B cell (primary cell): Measurements from ENCODE around the gene RALGAPA2. TPM values are rescaled to one million over a fixed set of nuclear protein-coding genes. Genes with fewer than 3 reads are reported as not detected.

ENCODE experiments used
- ATAC-seq: fragments of 200-7000 bp; cut with Tn5 transposase; one replicate; pipeline ENCODE4 v1.10.0; 2021; ENCODE audit warnings: low read depth, mild to moderate bottlenecking, moderate number of reproducible peaks, moderate library complexity
- CTCF ChIA-PET: fragments of 350-600 bp; sonication (Branson Sonifier 250); formaldehyde crosslinking; loops from one replicate; lab custom pipeline; 2021; ENCODE audit warnings: antibody characterized with exemption, inconsistent platforms; lab: Charles Lee
- POLR2A ChIA-PET: fragments of 350-600 bp; sonication (Branson Sonifier 250); formaldehyde crosslinking; loops from one replicate; lab custom pipeline; 2021; ENCODE audit warnings: antibody characterized with exemption; lab: Charles Lee
- DNase-seq: peaks from one replicate; pipeline ENCODE4 v3.0.0; 2013
- H2AFZ ChIP-seq: 2 replicates; pipeline ENCODE4 v1.6.1; 2012; ENCODE audit warnings: mild to moderate bottlenecking, low read depth, low read length; ENCODE audit not compliant: insufficient read depth, poor library complexity, severe bottlenecking
- H3K27ac ChIP-seq, 2 donors: 1 replicate in 1 of 2; 2 replicates in 1 of 2; pipeline ENCODE4 v1.5.1; 2012 to 2013; ENCODE audit warnings: low read length in 2 of 2, mild to moderate bottlenecking in 2 of 2, moderate library complexity in 1 of 2
- H3K27me3 ChIP-seq, 4 experiments: fragments of 200-600 bp in 1 of 4; sonication (generic) in 1 of 4; replicated peaks in 1 of 4; 1 replicate in 2 of 4; 2 replicates in 2 of 4; pipeline versions ENCODE4 v1.6.1 to v1.7.0; 2013 to 2016; ENCODE audit warnings: low read length in 3 of 4, mild to moderate bottlenecking in 2 of 4, mixed read lengths in 1 of 4, moderate library complexity in 1 of 4; ENCODE audit not compliant: insufficient read depth in 4 of 4, control insufficient read depth in 3 of 4; ENCODE audit errors: control extremely low read depth in 1 of 4
- H3K36me3 ChIP-seq, 2 experiments: replicated peaks in 1 of 2; 1 replicate in 1 of 2; 2 replicates in 1 of 2; pipeline versions ENCODE4 v1.6.1 to v1.7.1; 2013; ENCODE audit warnings: low read length in 1 of 2; ENCODE audit not compliant: insufficient read depth in 2 of 2, control insufficient read depth in 1 of 2; ENCODE audit errors: control extremely low read depth in 1 of 2, extremely low read depth in 1 of 2
- H3K4me1 ChIP-seq, 2 donors: fragments of 200-600 bp in 1 of 2; sonication (generic) in 1 of 2; 1 replicate in 1 of 2; 2 replicates in 1 of 2; pipeline versions ENCODE4 v1.5.1 to v1.6.1; 2013 to 2017; ENCODE audit warnings: low read length in 2 of 2; ENCODE audit not compliant: control insufficient read depth in 2 of 2, insufficient read depth in 2 of 2
- H3K4me2 ChIP-seq: replicated peaks from 2 replicates; pipeline ENCODE3; 2012; ENCODE audit warnings: mild to moderate bottlenecking, low read depth, low read length; ENCODE audit not compliant: poor library complexity, severe bottlenecking
- H3K4me3 ChIP-seq, 5 experiments: fragments of 200-600 bp in 1 of 5; sonication (generic) in 1 of 5; 1 replicate in 3 of 5; 2 replicates in 2 of 5; pipeline versions ENCODE4 v1.5.1 to v1.7.0; 2011 to 2016; ENCODE audit warnings: low read length in 4 of 5, mild to moderate bottlenecking in 4 of 5, low read depth in 2 of 5, control low read depth in 1 of 5, moderate library complexity in 1 of 5; ENCODE audit not compliant: insufficient read depth in 1 of 5; ENCODE audit errors: control extremely low read depth in 1 of 5, extremely low read depth in 1 of 5
- H3K79me2 ChIP-seq: fragments of 200-600 bp; sonication (generic); one replicate; pipeline ENCODE4 v1.6.0; 2016; ENCODE audit warnings: low read length; ENCODE audit not compliant: control insufficient read depth, insufficient read depth
- H3K9ac ChIP-seq: fragments of 200-600 bp; sonication (generic); 2 replicates; pipeline ENCODE4 v1.6.1; 2017; ENCODE audit warnings: mild to moderate bottlenecking, low read length, moderate library complexity
- H3K9me3 ChIP-seq, 3 donors: one replicate each; pipeline versions ENCODE4 v1.6.1 to v1.7.1; 2013; ENCODE audit warnings: low read length in 2 of 3; ENCODE audit not compliant: control insufficient read depth in 2 of 3, insufficient read depth in 1 of 3; ENCODE audit errors: control extremely low read depth in 1 of 3
- H4K20me1 ChIP-seq: 2 replicates; pipeline ENCODE4 v1.6.0; 2012; ENCODE audit warnings: mild to moderate bottlenecking, low read length; ENCODE audit not compliant: insufficient read depth, control insufficient read depth, poor library complexity, severe bottlenecking
- H3K27ac Mint-ChIP-seq: one replicate; pipeline ENCODE4 v1.8.0; 2021; ENCODE audit warnings: mixed read lengths
- H3K27me3 Mint-ChIP-seq: one replicate; pipeline ENCODE4 v1.8.0; 2021; ENCODE audit warnings: mixed read lengths
- H3K4me1 Mint-ChIP-seq: one replicate; pipeline ENCODE4 v1.8.0; 2021; ENCODE audit warnings: mixed read lengths
- H3K4me3 Mint-ChIP-seq: one replicate; pipeline ENCODE4 v1.8.0; 2021; ENCODE audit warnings: mixed read lengths
- H3K9me3 Mint-ChIP-seq: one replicate; pipeline ENCODE4 v1.8.0; 2022; ENCODE audit warnings: mixed read lengths; ENCODE audit not compliant: insufficient read depth
- EZH2 ChIP-seq: IDR thresholded peaks from 2 replicates; pipeline ENCODE4 v1.6.1; 2012; ENCODE audit warnings: borderline replicate concordance, low read depth, mild to moderate bottlenecking, moderate library complexity, low read length; ENCODE audit not compliant: insufficient read depth, poor library complexity, severe bottlenecking
- WGBS: methylation state at CpG from one replicate; pipeline ENCODE4 v1.1.5; 2013; ENCODE audit warnings: missing lambda C conversion rate; ENCODE audit not compliant: insufficient coverage; 5-methylcytosine and 5-hydroxymethylcytosine counted together
- intact Hi-C: fragments of 100-400 bp; cut with micrococcal nuclease; formaldehyde crosslinking; loops from one replicate; pipeline ENCODE4 v1.10.0; 2022
- polyA plus RNA-seq: library from polyadenylated mRNA; depleted of rRNA; stranded (reverse); fragments of >200 nt; gene quantifications from 2 replicates; pipeline ENCODE4 v1.2.3, GENCODE V29; 2012
- total RNA-seq, 2 donors: library from RNA; stranded (reverse); fragments of 120-200 nt in 1 of 2; gene quantifications; 1 replicate in 1 of 2; 2 replicates in 1 of 2; pipeline versions ENCODE4 v1.2.3 to v1.2.4, GENCODE V29; 2013 to 2022
- TF ChIP-seq, protein P1 (sequence below): fragments of 200-600 bp; IDR thresholded peaks from one replicate; pipeline ENCODE4 v1.8.0; 2022; ENCODE audit warnings: antibody characterized with exemption, mild to moderate bottlenecking

Gene RALGAPA2
- total and polyA plus RNA-seq, 2 donors (not counting 1 experiment from before 2014, with no cell fraction given) = 6.4 to 33.1 TPM

DNA sequence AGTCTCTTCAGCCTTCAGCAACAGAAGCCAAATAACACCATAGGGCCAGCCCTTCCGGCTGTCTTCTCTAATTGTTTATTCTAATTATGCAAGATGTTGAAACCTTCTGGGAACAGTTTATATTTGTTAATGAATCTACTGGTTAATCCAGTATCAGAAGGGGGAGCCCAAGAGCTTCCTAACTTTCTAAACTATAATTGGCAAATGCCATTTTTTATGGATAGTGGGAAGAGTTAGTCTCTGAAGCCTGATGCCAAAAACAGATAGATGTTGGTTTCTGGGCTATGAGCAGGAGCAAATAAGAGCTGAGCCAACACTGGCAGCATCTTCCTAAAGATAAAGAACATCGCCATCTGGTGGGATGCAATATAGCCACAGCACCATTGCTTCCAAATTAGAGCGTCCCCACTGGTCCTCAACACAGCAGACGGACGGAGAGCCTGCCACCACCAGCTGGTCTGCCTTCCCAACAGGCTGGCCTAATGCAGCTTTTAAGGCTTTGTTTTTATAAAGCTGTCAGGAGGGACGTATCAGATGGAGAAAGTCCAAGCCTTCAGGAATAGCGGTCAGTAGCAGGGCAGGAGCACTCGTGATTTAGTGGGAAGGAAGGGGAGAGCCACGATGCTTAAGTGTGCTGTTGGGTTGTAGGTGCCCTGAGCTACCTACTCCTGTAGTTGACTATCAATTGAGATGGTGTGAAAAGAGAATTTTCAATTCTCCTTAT, 118.8 kb downstream of the RALGAPA2 start:
- DNase-seq (peak; percentile 25), ATAC-seq (no peak)
- H3K4me3 Mint-ChIP-seq = no peak overlapping the region
- Histone ChIP-seq H3K9me3 (no peaks in the 10 kb centered on the region), H3K4me3 (no peak overlapping the region), H3K36me3 (peaks cover 7 to 12% of the 10 kb centered on the region in 2 experiments), H4K20me1 (no peaks in the 10 kb centered on the region), H3K4me2 (no peak overlapping the region), H3K9ac (no peak overlapping the region), H3K27me3 (no peaks in the 10 kb centered on the region), H3K27ac (no peak overlapping the region), H3K4me1 (no peaks in the 10 kb centered on the region), H3K79me2 (no peaks in the 10 kb centered on the region), H2AFZ (no peak overlapping the region)
- no peak overlapping the region for H3K27ac Mint-ChIP-seq
- 100% methylated on average over 1 of the region's 9 CpGs for WGBS
- TF ChIP-seq, protein P1, sequence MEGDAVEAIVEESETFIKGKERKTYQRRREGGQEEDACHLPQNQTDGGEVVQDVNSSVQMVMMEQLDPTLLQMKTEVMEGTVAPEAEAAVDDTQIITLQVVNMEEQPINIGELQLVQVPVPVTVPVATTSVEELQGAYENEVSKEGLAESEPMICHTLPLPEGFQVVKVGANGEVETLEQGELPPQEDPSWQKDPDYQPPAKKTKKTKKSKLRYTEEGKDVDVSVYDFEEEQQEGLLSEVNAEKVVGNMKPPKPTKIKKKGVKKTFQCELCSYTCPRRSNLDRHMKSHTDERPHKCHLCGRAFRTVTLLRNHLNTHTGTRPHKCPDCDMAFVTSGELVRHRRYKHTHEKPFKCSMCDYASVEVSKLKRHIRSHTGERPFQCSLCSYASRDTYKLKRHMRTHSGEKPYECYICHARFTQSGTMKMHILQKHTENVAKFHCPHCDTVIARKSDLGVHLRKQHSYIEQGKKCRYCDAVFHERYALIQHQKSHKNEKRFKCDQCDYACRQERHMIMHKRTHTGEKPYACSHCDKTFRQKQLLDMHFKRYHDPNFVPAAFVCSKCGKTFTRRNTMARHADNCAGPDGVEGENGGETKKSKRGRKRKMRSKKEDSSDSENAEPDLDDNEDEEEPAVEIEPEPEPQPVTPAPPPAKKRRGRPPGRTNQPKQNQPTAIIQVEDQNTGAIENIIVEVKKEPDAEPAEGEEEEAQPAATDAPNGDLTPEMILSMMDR = peak; percentile 24
- TF ChIP-seq EZH2 = no peak
- intact Hi-C loops = loop anchor here (1.0 kb wide), 1 partner anchor 510 kb away; no protein-coding TSS in a partner anchor
- H3K9me3 Mint-ChIP-seq = no peaks in the 10 kb centered on the region
- ChIA-PET POLR2A (no interaction called here), CTCF (interaction anchor here (0.6 to 4.3 kb wide), 15 partner anchors 11 to 517 kb away, joined by 3 to 37 read pairs (median 4); no protein-coding TSS in a partner anchor)
- no peaks in the 10 kb centered on the region for H3K4me1 Mint-ChIP-seq
- no peaks in the 10 kb centered on the region for H3K27me3 Mint-ChIP-seq

DNA sequence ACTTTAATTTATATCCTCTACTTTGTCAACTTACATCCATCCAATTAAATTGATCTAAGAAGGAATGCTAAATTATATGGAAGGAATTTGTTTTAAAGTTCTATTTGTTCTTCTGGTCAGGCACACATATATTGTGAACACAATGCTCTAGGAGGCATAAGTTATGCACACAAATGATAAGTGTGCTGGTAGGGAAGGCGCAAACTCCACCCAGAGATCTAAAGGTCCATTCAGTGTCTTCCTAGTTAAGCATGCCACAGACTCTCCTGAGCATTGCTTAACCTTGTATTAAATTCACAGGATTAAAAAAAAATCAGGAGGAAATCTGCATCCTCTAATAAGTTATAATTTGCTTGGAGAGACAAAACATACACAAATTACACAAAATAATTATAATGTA, 127.3 kb downstream of the RALGAPA2 start:
- H3K36me3 ChIP-seq = peaks cover 23 to 40% of the 10 kb centered on the region in 2 experiments
- intact Hi-C loops = no loop called here
- no peaks in the 10 kb centered on the region for H3K9me3 ChIP-seq
- H3K27ac ChIP-seq = no peak overlapping the region
- no peak overlapping the region for H3K27ac Mint-ChIP-seq
- H3K4me1 Mint-ChIP-seq = no peaks in the 10 kb centered on the region
- H3K4me3 Mint-ChIP-seq = no peak overlapping the region
- CTCF ChIA-PET = interaction anchor here (1.0 kb wide), 1 partner anchor 10 kb away, joined by 3 read pairs; no protein-coding TSS in a partner anchor
- ATAC-seq (no peak), DNase-seq (no peak)
- no peak overlapping the region for H3K4me2 ChIP-seq
- no peaks in the 10 kb centered on the region for H4K20me1 ChIP-seq
- H3K27me3 ChIP-seq = no peaks in the 10 kb centered on the region
- TF ChIP-seq, protein P1 = no peak
- TF ChIP-seq EZH2 = no peak
- POLR2A ChIA-PET = no interaction called here
- H3K27me3 Mint-ChIP-seq = no peaks in the 10 kb centered on the region
- no peaks in the 10 kb centered on the region for H3K4me1 ChIP-seq
- WGBS = no CpG with 5 or more reads among the region's 1 CpG
- no peaks in the 10 kb centered on the region for H3K79me2 ChIP-seq
- no peak overlapping the region for H2AFZ ChIP-seq
- H3K9me3 Mint-ChIP-seq = no peaks in the 10 kb centered on the region
- no peak overlapping the region for H3K9ac ChIP-seq
- no peak overlapping the region for H3K4me3 ChIP-seq
